NB4 (cell line): ENCODE results near the gene NSD1.

Experiments used
- CTCF ChIP-seq: IDR thresholded peaks from one replicate; pipeline ENCODE4 v1.5.1; 2012; ENCODE audit warnings: low read depth, low read length
- POLR2A ChIP-seq: IDR thresholded peaks from 2 replicates; pipeline ENCODE4 v1.6.1; 2011; ENCODE audit warnings: mild to moderate bottlenecking; ENCODE audit not compliant: insufficient read length; ENCODE audit errors: extremely low read depth

- TF ChIP-seq CTCF (no peak), POLR2A (no peak)
Measured at GRCh38 chr5:177226860-177227259, 93.3 kb downstream of the NSD1 start.
